K562 treated with DMSO at 1 percent for 12 hours (cell line): ENCODE measurements around the gene PSPC1. TPM values are rescaled to one million over a fixed set of nuclear protein-coding genes. Genes with fewer than 3 reads are reported as not detected.

Source experiments
- total RNA-seq: library from RNA; unstranded; fragments of 300-600 nt; gene quantifications from 2 replicates; pipeline ENCODE4 v1.2.3, GENCODE V29; 2022; ENCODE audit not compliant: insufficient read depth

Gene PSPC1, protein sequence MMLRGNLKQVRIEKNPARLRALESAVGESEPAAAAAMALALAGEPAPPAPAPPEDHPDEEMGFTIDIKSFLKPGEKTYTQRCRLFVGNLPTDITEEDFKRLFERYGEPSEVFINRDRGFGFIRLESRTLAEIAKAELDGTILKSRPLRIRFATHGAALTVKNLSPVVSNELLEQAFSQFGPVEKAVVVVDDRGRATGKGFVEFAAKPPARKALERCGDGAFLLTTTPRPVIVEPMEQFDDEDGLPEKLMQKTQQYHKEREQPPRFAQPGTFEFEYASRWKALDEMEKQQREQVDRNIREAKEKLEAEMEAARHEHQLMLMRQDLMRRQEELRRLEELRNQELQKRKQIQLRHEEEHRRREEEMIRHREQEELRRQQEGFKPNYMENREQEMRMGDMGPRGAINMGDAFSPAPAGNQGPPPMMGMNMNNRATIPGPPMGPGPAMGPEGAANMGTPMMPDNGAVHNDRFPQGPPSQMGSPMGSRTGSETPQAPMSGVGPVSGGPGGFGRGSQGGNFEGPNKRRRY
- 22.5 and 35.5 TPM in 2 replicates for total RNA-seq

DNA sequence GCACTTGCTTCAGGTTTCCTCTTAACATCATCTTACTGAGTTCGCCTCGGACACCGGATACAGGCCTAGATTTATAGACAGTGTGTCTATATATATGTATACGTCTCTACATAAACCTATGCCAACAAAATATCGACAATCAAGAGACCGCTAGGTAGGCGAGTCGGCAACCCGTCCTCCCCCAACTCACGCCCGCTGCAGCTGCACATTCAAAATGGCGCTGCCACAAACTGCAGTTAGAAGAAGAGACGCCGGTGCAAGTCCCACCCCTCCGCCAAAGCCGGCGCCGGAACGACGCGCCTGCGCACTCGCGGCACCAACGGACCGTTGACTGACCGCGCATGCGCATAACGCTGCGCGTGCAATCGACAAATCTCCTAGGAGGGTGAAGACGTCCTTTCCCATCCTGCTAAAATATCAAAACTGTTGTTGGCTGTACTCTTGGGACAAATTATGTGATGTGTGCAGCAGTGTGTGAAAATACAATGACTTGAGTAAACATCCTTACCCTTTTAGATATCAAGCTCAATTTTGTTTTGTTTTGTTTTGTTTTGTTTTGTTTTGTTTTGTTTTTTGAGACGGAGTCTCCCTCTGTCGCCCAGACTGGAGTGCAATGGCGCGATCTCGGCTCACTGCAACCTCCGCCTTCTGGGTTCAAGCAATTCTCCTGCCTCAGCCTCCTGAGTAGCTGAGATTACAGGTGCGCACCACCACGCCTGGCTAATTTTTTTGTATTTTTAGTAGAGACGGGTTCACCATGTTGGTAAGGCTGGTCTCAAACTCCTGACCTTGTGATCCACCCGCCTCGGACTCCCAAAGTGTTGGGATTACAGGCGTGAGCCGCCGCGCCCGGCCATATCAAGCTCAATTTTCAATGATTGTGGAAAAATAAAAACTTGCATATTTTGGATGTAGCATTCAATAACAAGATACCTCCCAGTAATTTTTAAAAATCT, at the start of gene PSPC1:
Gene PSPC1 (minus strand): TSS at position 219 of the 956 bp plus-strand sequence. CDS start 188 bp downstream, at position 31.

Other genes with a start within 250 kb of the PSPC1 start
- gene TPTE2, start 221.4 kb downstream of the PSPC1 start, total RNA-seq: not detected in 2 replicates
- gene MPHOSPH8, start 149.3 kb downstream of the PSPC1 start, total RNA-seq: 12.9 and 22.6 TPM in 2 replicates
- 2.3 and 5.7 TPM in 2 replicates for gene ZMYM5, start 80.7 kb upstream of the PSPC1 start, total RNA-seq
- gene ZMYM2, start 175.8 kb upstream of the PSPC1 start, total RNA-seq: 4.0 and 26.3 TPM in 2 replicates